ENCODE data around the gene ECI1.

GRCh38 chr16:2238150-2238837 is 13.1 kb downstream of the ECI1 start:
- TF ChIP-seq CTCF (IDR thresholded peaks at IDR 0.05 in 2 of 3, conservative IDR thresholded peaks at IDR 0.05 in 1 of 3; ENCODE audit: borderline replicate concordance in 1 of 3, insufficient read depth in 1 of 3, low read depth in 2 of 3, low read length in 2 of 3) (no peak), EZH2 (IDR thresholded peaks at IDR 0.05) (no peak), POLR2A (IDR thresholded peaks at IDR 0.05; ENCODE audit: borderline replicate concordance, extremely low read depth, insufficient read depth, insufficient read length) (no peak), SP1 (IDR thresholded peaks at IDR 0.05; ENCODE audit: low read depth) (no peak), POLR2AphosphoS5 (IDR thresholded peaks at IDR 0.05; ENCODE audit: low read depth, low read length) (no peak), ZNF274 (IDR thresholded peaks at IDR 0.05; ENCODE audit: low read depth, low read length) (no peak)
- TF ChIP-seq, protein P1, sequence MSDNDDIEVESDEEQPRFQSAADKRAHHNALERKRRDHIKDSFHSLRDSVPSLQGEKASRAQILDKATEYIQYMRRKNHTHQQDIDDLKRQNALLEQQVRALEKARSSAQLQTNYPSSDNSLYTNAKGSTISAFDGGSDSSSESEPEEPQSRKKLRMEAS (IDR thresholded peaks at IDR 0.05), result no peak
- TF ChIP-seq, protein P2, sequence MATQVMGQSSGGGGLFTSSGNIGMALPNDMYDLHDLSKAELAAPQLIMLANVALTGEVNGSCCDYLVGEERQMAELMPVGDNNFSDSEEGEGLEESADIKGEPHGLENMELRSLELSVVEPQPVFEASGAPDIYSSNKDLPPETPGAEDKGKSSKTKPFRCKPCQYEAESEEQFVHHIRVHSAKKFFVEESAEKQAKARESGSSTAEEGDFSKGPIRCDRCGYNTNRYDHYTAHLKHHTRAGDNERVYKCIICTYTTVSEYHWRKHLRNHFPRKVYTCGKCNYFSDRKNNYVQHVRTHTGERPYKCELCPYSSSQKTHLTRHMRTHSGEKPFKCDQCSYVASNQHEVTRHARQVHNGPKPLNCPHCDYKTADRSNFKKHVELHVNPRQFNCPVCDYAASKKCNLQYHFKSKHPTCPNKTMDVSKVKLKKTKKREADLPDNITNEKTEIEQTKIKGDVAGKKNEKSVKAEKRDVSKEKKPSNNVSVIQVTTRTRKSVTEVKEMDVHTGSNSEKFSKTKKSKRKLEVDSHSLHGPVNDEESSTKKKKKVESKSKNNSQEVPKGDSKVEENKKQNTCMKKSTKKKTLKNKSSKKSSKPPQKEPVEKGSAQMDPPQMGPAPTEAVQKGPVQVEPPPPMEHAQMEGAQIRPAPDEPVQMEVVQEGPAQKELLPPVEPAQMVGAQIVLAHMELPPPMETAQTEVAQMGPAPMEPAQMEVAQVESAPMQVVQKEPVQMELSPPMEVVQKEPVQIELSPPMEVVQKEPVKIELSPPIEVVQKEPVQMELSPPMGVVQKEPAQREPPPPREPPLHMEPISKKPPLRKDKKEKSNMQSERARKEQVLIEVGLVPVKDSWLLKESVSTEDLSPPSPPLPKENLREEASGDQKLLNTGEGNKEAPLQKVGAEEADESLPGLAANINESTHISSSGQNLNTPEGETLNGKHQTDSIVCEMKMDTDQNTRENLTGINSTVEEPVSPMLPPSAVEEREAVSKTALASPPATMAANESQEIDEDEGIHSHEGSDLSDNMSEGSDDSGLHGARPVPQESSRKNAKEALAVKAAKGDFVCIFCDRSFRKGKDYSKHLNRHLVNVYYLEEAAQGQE (IDR thresholded peaks at IDR 0.05; ENCODE audit: low read depth), result no peak

Measured in HCT116 (cell line).